NB4 (cell line): ENCODE measurements around the gene KCNJ3.

Experiments
- DNase-seq: peaks from one replicate; pipeline ENCODE4 v3.0.0; 2010; ENCODE audit warnings: low read depth
- H3K4me3 ChIP-seq: one replicate; pipeline ENCODE4 v1.5.1; 2011; ENCODE audit warnings: mild to moderate bottlenecking, low read depth, low read length, moderate library complexity
- CTCF ChIP-seq: IDR thresholded peaks from one replicate; pipeline ENCODE4 v1.5.1; 2012; ENCODE audit warnings: low read depth, low read length
- MAX ChIP-seq: IDR thresholded peaks from 2 replicates; pipeline ENCODE4 v1.6.1; 2011; ENCODE audit warnings: low read depth, low read length
- MYC ChIP-seq: IDR thresholded peaks from 2 replicates; pipeline ENCODE4 v1.6.1; 2011; ENCODE audit warnings: low read depth, low read length
- POLR2A ChIP-seq: IDR thresholded peaks from 2 replicates; pipeline ENCODE4 v1.6.1; 2011; ENCODE audit warnings: mild to moderate bottlenecking; ENCODE audit not compliant: insufficient read length; ENCODE audit errors: extremely low read depth

KCNJ3 gene

GRCh38 chr2:154677401-154677800 lies 21.1 kb upstream of the KCNJ3 start:
- no peak overlapping the region for H3K4me3 ChIP-seq
- TF ChIP-seq MYC (no peak), CTCF (no peak), MAX (no peak), POLR2A (no peak)
- DNase-seq: no peak

GRCh38 chr2:154681741-154682140 lies 16.8 kb upstream of the KCNJ3 start:
- DNase-seq: no peak
- no peak overlapping the region for H3K4me3 ChIP-seq
- TF ChIP-seq MYC (no peak), POLR2A (no peak), MAX (no peak), CTCF (no peak)

GRCh38 chr2:154686162-154686561 lies 12.3 kb upstream of the KCNJ3 start:
- TF ChIP-seq MYC (no peak), POLR2A (no peak), CTCF (no peak)
- H3K4me3 ChIP-seq: no peak overlapping the region
- DNase-seq: peak; percentile 35

GRCh38 chr2:154688373-154688772 lies 10.1 kb upstream of the KCNJ3 start:
- H3K4me3 ChIP-seq: no peak overlapping the region
- TF ChIP-seq MYC: no peak
- TF ChIP-seq MAX: no peak
- no peak for TF ChIP-seq CTCF
- TF ChIP-seq POLR2A: no peak
- DNase-seq: no peak

GRCh38 chr2:154689158-154689557 lies 9.3 kb upstream of the KCNJ3 start:
- H3K4me3 ChIP-seq: no peak overlapping the region
- DNase-seq: no peak
- no peak for TF ChIP-seq POLR2A
- TF ChIP-seq MAX: no peak
- no peak for TF ChIP-seq MYC
- TF ChIP-seq CTCF: no peak

GRCh38 chr2:154692927-154693326 lies 5.6 kb upstream of the KCNJ3 start:
- peak; percentile 9 for DNase-seq
- TF ChIP-seq MYC: no peak
- no peak for TF ChIP-seq POLR2A
- no peak for TF ChIP-seq MAX
- no peak for TF ChIP-seq CTCF
- no peak overlapping the region for H3K4me3 ChIP-seq
